ENCODE measurements around the gene HS3ST3B1.

- no peak for TF ChIP-seq EZH2phosphoT487 (IDR thresholded peaks at IDR 0.05; ENCODE audit: low read length)
- TF ChIP-seq, protein P1, sequence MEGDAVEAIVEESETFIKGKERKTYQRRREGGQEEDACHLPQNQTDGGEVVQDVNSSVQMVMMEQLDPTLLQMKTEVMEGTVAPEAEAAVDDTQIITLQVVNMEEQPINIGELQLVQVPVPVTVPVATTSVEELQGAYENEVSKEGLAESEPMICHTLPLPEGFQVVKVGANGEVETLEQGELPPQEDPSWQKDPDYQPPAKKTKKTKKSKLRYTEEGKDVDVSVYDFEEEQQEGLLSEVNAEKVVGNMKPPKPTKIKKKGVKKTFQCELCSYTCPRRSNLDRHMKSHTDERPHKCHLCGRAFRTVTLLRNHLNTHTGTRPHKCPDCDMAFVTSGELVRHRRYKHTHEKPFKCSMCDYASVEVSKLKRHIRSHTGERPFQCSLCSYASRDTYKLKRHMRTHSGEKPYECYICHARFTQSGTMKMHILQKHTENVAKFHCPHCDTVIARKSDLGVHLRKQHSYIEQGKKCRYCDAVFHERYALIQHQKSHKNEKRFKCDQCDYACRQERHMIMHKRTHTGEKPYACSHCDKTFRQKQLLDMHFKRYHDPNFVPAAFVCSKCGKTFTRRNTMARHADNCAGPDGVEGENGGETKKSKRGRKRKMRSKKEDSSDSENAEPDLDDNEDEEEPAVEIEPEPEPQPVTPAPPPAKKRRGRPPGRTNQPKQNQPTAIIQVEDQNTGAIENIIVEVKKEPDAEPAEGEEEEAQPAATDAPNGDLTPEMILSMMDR (IDR thresholded peaks at IDR 0.05; ENCODE audit: low read length): no peak
Observed at GRCh38 chr17:14317383-14317782, 16.5 kb downstream of the HS3ST3B1 start.
